LoVo (cell line): Measurements from ENCODE around the gene PLA2G4E.

Experiments used
- DNase-seq: peaks from one replicate; pipeline ENCODE4 v3.0.0-alpha.2; 2016; ENCODE audit warnings: low spot score

Gene PLA2G4E

GRCh38 chr15:41992151-41992802 lies 28.6 kb downstream of the PLA2G4E start:
- DNase-seq, result no peak

- DNase-seq, result no peak
These were observed 30.2 kb downstream of the PLA2G4E start for GRCh38 chr15:41990691-41991090.

GRCh38 chr15:41990243-41990605 lies 30.6 kb downstream of the PLA2G4E start:
- no peak for DNase-seq

GRCh38 chr15:41989573-41990242 lies 31.1 kb downstream of the PLA2G4E start:
- DNase-seq, result peak; percentile 75

- no peak for DNase-seq
These were observed 31.8 kb downstream of the PLA2G4E start for GRCh38 chr15:41988896-41989572.

- no peak for DNase-seq
These were observed 32.9 kb downstream of the PLA2G4E start for GRCh38 chr15:41987925-41988275.

- no peak for DNase-seq
These were observed 33.5 kb downstream of the PLA2G4E start for GRCh38 chr15:41987246-41987924.

- DNase-seq, result no peak
These were observed 35.3 kb downstream of the PLA2G4E start for GRCh38 chr15:41985236-41986160.

- DNase-seq, result no peak
These were observed 36.2 kb downstream of the PLA2G4E start for GRCh38 chr15:41984622-41985021.

GRCh38 chr15:41983621-41984571 lies 36.9 kb downstream of the PLA2G4E start:
- DNase-seq, result no peak

- no peak for DNase-seq
These were observed 37.6 kb downstream of the PLA2G4E start for GRCh38 chr15:41983221-41983620.

- no peak for DNase-seq
These were observed 38.5 kb downstream of the PLA2G4E start for GRCh38 chr15:41982133-41982930.

GRCh38 chr15:41981371-41982132 lies 39.3 kb downstream of the PLA2G4E start:
- DNase-seq, result no peak

- DNase-seq, result no peak
These were observed 40.1 kb downstream of the PLA2G4E start for GRCh38 chr15:41980654-41981323.

- no peak for DNase-seq
These were observed 41.2 kb downstream of the PLA2G4E start for GRCh38 chr15:41979493-41980266.

GRCh38 chr15:41978534-41978933 lies 42.3 kb downstream of the PLA2G4E start:
- no peak for DNase-seq

GRCh38 chr15:41977757-41978383 lies 43.0 kb downstream of the PLA2G4E start:
- no peak for DNase-seq
